GM10847 (cell line): ENCODE measurements around the gene TMEM161A.

Experiments used
- POLR2A ChIP-seq: IDR thresholded peaks from 2 replicates; pipeline ENCODE4 v1.6.1; 2011; ENCODE audit not compliant: insufficient read length; ENCODE audit errors: extremely low read depth

TMEM161A gene

DNA sequence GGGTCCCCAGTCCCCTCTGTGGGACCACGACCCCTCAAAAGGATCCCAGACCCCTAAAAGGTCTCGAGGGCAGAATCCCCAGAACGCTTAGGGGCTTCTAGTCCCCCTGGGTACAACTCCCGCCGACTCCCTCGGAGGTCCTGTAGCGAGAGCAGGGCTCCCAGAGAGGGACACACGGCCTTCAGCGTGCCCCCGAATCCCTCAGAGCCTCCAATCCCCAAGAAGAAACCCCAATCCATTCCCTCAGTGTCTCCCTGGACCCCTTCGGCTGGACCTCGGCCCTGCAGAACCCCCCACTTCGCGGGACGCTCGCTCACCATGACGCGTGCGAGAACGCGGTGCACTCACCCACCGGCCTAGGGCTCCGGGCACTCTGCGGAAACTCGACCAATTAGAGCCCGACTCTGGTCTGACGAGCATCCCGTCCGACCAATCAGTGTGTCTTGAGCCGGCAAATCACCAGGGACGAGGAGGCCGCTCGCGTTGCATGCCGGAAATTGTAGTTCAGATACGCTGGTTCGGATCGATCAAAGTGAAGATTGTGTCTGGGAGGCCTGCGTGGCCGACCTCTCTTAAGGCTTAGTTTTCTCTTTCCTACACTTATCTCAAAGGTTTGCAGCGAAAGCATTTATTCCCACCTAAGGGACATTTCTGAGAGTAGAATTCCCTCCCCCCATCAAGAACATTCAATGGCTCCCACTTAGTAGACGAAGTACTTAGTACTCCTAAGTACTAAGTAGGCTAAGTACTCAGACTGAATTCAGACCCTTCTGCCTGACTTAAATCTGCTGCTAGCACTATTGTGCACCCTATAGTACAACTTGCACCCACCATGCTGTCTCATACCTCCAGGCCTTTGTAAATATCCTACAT, at the start of gene TMEM161A:
TMEM161A (minus strand) TSS at position 370 of the 873 bp plus-strand sequence; CDS start at position 320, 50 bp downstream.
- TF ChIP-seq POLR2A, result peak; percentile 59

DNA sequence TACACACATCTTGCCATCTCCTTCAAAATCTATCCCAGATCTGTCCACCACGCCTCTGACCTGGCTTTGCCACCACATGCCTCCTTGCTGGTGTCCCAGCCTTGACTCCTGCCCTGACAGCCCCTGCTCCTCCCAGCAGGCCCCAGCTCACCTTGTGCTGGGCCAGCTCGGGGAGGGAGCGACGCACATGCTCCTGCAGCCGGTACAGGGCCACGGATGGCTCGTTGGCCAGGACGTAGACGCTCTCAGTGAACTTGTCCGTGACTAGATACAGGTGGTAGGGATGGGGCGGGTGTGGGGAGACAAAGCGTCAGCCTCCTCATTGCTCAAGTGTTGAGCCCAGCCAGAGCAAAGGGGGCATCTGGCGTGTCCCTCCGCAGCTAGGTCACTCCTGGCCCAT, 48.5 kb upstream of the TMEM161A start:
- no peak for TF ChIP-seq POLR2A

DNA sequence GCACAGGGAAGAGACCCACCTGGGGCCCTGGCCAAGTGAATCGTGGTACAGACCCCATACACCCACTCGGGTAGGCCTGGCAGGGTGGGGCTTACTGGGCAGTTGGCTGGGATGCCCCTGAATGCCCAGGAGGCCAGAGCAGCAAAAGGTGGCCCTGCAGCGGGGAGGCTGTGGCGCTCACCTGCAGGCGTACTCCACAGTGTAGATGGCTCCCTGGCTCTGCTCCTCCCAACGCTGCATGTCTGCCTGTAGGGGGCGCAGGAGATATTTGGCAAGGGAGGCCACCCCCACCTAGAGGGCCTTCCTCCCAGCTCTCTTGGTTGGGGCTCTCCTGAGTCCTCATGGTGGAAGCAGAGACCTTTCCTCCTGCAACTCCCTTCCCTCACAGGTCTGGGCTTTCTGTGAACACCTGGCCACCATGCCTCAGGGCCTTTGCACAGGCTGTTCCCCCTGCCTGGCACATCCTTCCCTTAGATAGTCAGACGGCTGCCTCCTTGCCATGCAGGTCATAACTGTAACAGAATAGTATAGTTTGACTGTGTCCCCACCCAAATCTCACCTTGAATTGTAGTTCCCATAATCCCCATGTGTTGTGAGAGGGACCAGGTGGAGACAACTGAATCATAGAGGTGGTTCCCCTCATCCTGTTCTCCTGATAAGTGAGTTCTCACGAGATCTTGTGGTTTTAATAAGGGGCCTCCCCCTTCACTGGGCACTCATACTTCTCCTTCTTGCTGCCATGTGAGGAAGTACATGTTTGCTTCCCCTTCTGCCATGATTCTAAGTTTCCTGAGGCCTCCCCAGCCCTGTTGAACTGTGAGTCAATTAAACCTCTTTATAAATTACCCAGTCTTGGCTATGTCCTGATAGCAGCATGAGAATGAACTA, 47.8 kb upstream of the TMEM161A start:
- TF ChIP-seq POLR2A, result no peak

DNA sequence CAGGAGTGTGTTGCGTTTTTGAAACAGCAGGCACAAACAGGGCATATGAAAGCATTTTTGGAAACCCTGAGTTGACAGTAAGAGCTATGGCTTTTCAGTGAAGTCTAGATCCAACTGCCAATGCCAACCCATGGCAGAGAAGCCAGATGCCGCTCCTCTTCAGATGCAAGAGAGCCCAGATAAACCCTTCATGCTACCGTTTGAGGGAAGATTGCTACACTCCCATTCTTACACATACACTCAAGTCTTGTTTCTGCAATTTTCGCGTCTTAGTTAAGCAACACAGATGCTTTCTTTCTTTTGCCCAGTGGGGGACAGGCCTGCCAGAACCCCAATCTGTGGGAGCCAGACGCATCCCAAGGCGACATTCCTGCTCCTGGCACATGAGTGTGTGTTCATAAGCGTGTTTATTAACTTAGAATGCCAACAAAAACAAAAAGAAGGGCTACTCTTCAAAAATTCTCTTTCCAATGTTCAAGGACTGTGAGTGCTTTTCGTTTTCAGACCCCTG, 43.3 kb upstream of the TMEM161A start:
- TF ChIP-seq POLR2A, result no peak

DNA sequence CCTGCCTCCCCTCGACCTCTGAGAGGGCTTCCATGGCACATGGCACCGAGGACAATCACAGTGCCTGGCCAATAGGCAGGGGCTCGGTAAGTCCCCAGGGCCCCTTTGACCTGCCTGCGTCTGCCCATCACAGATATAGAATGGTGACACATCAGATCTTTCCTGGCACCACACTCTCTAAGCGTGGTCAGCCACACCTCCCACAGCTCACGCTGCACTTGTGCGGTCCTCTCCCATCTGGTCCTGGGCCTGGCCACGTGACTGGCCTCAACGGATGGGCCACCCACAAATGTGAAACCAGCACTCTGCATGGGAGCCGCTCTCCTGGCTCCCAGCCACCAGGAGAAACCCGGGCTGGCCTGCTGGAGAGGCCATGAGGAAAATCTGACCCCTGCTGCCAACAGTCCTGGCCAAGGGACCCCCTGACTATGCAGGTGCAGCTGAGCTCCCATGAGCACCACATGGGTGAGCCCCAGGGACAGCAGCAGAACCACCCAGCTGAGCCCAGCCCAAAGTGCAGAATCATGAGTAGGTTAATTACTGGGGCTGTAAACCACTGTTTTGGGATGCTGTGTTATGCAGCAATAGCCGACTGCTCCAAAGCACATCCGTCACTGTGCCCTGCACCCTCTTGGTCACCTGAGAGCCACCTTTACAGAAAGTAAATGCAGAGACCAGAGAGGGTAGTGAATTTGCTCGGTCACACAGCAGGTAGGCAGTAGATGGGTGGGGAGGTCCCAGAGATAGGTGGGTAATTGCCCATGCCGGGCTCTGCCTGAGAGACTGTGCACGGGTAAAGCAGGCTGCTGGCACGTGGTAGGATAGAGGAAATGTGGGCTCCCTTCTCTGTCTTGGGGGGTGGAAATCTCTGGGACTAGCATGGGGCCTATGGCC, 41.5 kb upstream of the TMEM161A start:
- no peak for TF ChIP-seq POLR2A

DNA sequence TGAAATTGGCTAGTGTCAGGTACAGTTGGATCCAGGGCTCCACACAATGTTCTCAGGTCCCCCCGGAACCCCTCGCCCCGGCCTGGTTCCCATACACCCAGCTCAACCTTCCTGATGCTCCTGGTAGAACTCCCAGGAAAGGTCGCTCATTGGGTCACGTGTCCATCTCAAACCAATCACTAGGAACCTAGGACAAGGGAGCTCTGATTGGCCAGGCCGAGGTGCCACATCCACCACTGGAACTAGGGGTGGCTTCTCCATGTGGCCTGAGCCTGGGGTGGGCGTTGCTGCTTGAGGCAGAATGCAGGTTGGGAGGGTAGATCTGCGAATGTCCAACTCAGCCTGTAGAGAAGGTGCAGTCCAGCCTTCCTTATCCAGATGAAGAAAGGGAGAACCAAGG, 38.7 kb upstream of the TMEM161A start:
- no peak for TF ChIP-seq POLR2A

DNA sequence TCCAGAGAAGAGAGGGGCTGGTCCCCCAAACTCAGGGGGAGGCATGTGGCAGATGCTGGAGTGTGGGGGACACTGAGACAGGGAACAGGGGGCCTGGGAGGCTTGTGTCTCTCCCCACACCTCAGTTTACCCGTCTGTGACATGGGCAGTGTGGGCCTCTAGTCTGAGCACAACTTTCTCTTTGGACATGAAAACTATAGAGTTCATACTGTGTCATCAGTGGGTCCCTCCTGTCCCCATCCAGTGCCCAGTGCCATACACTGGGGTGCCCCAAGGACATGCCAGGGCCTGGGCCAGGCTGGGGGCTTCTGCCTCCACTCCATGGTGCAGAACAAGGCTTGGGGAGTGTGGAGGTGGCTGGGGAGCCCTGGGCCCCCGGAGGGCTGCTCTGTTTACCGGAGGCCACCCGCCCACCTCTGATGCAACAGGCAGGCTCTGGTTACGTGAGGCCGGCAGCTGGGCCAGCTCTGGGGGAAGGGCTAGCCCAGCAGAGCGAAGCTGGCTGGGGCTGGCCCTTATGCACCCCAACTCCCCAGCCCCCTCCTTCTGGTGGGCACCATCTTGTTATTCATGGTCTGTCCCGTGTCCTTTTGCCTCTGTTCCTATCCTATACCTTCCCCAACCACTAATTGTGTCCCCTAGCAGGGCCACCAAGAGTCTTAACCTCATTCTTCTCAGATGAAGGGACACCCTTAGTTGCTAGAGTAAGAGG, 33.7 kb upstream of the TMEM161A start:
- no peak for TF ChIP-seq POLR2A

DNA sequence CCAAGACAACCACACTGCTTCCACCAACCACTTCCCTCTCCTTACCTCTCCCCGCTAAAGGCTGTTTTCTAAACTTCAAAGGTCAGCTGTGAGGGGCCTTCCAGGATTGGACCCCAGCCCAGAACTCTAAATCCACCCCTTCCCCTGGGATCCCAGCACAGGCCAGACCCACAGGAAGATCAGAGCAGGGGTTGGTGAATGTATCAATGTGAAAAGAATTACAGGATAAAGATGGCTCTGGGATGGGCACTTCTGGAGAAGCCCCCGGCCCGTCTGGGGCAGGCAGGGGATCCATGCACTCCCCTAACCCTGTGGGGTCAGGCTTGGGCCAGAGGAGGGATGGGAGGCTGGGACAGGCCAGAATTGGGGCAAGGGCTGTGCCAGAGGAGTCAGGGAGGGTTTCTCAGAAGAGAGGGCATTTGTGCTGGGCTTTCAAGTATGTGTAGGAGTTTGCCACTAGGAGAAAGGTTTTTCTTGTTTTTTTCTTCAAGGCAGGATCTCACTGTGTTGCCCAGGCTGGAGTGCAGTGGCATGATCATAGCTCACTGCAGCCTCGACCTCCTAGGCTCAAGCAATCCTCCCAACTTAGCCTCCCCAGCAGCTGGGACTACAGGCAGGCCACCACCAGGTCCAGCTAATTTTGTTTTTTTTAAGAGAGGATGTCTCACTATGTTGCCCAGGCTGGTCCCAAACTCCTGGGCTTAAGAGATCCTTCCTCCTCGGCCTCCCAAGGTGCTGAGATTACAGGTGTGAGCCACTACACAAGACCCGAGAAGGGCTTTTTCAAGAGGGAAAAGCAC, 32.8 kb upstream of the TMEM161A start:
- no peak for TF ChIP-seq POLR2A

DNA sequence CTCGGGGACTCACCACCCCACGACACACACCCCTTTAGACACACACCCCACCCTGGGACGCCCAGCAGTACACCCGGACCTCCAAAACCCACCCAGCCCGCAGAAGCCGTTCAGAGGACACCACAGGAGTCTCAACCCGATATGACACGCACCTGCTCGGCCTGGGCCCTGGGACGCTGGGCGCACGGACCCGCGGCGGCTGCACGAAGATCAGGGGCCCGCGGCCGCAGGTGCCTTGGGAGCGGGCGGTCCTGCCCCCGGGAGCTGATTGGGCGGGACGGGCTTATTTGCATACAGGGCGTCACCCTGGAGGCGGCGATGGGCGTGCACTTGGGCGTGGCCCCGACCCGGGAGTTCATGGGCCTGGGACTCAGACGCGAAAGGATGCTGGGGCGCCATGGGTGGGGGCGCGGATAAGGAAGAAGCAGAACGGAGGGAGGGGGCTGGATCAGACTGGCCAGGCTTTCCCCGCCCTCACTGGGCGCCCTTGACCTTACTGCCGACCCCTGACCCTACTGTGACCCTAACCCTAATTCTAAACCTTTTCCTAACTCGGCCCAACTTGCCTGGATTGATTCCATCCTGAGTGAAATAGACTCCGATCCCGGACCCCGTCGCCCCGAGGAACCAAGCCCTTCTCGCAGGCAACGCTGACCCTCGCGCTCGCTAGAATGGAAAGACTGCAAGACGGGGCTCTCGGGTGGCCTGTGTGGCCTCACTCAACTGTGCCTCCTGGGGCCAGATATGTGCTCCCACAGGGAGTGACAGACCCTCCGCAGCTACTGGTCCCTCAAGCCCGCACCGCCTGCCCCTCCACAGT, 32.0 kb upstream of the TMEM161A start, which contains the start of gene MEF2B:
MEF2B (minus strand) TSS at position 211 of the 820 bp plus-strand sequence. CDS start 19,528 bp downstream, outside the sequence.
- TF ChIP-seq POLR2A, result peak; percentile 95

DNA sequence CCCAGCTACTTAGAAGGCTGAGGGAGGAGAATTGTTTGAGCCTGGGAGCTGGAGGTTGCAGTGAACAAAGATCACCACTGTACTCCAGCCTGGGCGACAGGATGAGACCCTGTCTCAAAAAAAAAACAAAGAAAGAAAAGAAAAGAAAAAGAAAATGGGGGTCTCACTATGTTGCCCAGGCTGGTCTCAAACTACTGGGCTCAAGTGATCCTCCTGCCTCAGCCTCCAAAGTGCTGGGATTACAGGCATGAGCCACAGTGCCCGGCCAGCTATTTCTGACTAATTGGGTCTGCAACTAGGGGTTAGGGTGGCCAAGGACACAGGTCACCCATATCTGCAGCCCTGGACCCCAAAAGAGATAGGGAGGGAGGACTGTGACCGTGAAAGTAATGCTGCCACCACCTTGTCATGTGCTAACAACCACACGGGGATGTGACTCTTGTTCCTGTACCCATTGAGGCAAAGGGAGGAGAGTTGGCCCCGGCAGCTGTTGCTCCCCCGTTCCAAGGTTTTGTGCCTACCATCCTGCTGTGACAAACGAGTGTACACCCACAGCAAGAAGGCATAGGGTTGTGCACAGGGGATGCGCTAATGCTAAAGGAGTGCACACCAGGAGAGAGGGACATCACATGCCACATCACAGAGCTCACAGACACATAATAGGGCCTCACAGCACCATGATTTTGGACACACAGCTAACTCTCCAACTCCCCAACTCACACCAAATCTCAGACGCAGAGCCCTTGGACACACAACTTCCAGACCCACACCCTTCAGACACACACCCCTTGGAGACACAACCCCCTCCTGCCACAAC, 31.2 kb upstream of the TMEM161A start:
- no peak for TF ChIP-seq POLR2A

DNA sequence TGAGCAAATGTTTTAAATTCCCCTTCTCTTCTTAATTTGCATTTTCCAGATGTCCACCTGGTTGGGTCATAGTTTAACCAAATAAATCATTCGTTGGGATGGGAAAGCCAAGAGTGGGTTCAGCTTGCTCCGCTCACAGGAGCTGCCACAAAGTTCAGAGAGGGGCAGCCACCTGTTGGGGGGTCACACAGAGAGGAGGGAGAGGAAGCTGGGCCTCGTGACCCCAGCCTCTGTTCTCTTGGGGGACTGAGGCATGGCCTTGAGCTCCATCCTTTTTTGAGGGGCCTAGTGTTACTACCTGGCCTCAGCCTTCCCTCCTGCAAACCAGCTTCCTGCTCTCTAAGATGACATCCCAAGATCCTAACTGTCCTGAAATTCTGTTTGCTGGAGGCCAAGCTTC, 29.3 kb upstream of the TMEM161A start:
- TF ChIP-seq POLR2A, result no peak

DNA sequence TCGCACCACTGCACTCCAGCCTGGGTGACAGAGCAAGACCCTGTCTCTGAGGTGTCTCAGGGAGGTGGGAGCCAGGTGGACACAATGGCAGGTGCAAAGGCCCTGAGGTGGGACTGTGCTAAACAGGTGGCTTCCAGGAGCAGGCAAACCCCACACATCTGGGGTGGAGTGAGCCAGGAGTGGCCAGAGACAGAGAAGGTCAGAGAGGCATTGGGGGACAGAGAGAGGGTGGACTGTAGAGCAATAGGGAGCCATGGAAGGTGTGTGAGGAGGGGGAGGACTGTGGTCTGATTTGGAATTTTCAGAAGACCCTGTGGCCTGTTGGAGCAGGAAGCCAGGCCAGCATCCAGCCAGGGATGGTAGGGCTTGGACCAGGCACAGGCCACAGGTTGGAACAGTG, 27.1 kb upstream of the TMEM161A start:
- no peak for TF ChIP-seq POLR2A
